T follicular helper cell (primary cell): Measurements from ENCODE around the gene THG1L.
"Not testable (repeated sequence)": the region's sequence is repeated elsewhere in the genome, so short reads cannot be mapped to it uniquely, and the experiment has no call there.

Source experiments
- DNase-seq: peaks from one replicate; pipeline ENCODE4 v3.0.0-alpha.2; 2020; ENCODE audit warnings: low read depth
- total RNA-seq, 2 experiments: gene quantifications; one replicate each; lab custom pipeline; 2026; lab: John Stamatoyannopoulos, UW

THG1L gene
- 18.2 to 35.8 reads per million in 2 experiments for total RNA-seq

DNA sequence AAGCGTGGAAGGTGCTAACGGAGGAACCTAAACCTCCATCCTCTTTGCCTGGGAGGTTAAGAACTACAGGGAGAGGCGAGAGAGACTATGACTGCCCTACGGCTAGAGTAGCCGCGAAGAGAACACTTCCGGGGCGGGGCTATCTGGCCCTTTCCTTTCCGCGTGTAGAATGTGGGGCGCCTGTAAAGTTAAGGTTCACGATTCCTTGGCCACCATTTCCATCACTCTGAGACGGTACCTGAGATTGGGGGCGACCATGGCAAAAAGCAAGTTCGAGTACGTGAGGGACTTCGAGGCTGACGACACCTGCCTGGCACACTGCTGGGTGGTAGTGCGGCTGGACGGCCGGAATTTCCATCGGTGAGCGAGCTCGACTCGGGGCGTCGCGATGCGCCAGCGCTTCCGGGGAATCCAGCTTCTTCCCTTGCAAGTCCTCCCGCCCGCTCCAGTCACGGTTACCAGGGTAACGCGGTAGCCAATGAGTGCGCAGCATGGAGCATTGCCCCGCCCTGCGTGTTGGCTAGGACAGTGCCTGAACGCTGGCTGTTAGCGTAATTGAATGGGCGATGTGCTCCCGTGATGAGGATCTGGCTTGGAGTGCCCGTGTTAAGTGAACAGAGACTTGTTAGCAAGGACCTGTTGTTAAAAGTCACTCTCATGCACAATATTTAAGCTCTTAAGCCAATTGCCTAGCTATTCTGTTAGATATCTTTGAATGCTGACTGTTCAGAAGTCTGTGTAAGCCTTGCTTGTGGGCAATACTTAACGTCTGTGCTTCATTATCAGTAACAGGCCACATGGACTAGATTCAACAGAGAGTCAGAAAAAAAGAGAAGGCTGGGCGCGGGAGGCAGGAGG, at the start of gene THG1L:
THG1L (plus strand) TSS at position 149 of the 858 bp plus-strand sequence; CDS start at position 170, 21 bp downstream.
- peak; percentile 98 for DNase-seq

DNA sequence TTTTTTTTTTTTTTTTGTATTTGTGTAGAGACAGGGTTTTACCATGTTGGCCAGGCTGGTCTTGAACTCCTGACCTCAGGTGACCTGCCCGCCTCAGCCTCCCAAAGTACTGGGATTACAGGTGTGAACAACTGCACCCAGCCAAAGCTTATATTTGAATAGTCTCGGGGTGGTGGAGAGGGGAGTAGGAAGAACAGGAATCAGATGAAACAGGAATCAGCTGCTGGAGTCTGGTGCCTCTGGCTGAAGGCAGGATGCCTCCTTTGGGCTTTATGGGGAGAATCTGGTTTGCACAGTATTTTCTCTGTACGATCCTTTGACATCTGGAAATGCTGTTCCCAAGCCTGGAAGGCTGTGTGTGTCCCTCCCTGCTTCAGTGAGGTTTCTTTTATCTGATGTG, 49.0 kb upstream of the THG1L start:
- DNase-seq: no peak

DNA sequence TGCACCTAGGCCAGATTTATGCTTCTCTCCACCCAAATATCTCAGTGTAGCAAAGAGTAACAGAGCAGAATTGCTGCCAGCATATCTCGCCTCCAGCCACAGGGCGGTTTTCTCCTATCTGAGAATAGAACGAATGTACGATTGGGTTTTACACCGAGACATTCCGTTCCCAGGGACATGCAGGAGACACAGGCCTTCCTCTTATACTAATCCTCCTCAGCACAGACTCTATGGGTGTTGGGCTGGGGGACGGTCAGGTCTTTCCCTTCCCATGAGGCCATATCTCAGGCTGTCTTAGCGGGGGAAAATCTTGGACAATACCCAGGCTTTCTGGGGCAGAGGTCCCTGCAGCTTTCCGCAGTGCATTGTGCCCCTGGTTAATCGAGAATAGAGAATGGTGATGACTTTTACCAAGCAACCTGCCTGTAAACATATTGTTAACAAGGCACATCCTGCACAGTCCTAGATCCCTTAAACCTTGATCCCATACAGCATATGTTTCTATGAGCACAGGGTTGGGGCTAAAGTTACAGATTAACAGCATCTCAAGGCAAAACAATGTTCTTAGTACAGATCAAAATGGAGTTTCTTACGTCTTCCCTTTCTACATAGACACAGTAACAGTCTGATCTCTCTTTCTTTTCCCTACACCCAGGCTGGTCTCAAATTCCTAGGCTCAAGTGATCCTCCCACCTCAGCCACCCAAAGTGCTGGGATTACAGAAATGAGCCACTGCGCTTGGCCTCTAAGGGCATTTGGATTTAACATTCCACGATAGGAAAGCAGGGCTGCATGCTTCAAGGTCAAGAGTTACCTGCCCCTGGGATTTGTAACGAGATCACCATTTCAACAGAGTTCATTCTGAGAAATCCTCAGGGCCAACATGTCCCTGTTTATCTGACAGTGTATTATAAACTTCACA, 44.7 kb upstream of the THG1L start:
- not testable (repeated sequence) for DNase-seq

DNA sequence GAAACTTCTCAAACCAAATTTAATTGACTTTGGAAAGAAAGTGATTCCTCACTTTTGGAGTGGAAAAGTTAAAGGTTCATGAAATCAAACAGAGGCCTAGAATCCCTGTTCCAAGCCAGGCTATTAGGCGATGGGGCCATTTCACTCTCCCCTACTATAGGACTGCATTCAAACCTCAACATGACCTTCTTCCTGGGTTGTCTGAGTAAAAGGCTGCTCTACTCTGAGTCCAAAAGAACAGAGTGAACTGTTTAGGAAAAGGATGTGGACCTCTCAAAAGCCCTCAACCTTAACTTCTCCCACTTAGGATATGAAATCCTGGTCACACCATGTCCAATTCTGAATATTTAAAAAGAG, 44.0 kb upstream of the THG1L start:
- DNase-seq: no peak

DNA sequence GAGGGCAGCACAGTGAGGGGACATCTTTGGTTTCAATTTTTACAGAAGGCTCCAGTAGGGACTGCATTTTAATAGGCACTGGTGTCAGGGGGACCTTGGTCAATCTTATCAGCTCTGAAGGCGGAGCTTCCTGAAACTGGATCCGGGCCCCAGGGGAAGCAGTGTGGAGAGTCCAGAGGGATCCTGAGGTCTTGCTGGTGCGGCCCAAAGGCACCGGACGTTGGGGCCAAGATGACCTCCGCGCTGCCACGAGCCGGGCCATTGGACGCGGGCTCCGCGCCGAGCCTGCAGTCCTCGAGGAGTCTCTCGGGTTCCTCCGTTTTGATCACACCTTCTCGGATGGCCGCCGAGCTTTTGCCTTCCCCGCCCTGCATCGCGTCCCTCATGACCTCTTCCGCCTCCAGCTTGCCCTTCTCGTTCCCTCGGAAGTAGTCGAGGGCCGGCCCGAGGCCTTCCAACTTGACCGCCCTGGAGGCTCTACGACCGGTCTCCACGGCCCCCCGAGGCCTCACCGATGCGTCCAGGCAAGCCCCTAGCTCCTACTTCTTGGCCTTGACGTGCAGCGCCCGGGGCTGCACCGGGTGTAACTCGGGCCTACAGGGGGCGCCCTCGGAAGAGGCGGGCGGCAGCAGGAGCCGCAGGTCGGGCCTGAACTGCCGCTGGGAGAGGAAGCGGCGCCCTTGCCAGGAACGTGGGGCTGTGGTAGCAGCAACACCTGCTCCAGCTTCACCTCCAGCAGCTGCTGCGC, 41.1 kb upstream of the THG1L start:
- no peak for DNase-seq

DNA sequence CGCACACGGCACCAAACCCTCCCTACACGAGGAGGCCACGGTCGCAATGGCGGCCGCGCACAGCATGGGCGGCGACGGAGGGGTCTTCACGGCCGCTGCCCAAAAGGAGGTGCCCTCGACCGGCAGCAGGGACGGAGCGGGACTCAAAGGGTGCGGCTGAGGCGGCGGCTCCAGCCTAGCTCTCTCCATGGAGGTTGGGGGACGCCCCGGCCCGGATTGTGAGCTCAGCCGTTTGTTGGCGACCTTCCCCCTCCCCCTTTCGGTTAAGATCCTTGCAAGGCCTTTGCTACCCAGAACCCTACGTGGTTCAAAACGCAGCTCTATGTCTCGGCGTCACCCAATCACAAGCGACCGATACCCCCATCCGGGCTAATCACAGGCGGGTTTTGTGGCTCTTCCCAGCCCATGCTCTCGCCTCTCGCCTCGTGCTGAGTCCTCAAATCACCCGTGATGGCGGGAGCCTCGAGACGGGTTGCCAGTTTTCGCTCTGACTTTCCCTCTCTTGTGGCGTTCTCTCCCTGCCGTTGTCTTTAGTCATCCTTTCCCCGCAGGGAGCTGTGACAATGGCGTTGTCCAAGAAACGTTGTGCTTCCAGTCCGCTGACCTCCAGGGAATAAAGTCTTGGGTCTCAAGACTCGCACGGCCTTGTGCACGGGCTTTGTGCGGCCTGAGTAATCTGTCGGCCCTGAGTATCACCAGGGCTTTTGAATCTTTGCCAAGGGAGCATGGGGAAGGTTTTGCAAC, 40.4 kb upstream of the THG1L start:
- no peak for DNase-seq

DNA sequence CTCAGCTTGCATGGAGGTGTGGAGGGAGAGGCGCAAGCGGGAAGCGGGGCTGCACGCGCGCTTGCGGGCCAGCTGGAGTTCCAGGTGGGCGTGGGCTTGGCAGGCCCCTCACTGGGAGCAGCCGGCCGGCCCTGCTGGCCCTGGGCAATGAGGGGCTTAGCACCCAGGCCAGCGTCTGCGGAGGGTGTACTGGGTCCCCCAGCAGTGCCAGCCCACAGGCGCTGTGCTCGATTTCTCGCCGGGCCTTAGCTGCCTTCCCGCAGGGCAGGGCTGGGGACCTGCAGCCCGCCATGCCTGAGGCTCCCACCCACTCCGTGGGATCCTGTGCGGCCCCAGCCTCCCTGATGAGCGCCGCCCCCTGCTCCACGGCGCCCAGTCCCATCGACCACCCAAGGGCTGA, 37.4 kb upstream of the THG1L start:
- DNase-seq: not testable (repeated sequence)

DNA sequence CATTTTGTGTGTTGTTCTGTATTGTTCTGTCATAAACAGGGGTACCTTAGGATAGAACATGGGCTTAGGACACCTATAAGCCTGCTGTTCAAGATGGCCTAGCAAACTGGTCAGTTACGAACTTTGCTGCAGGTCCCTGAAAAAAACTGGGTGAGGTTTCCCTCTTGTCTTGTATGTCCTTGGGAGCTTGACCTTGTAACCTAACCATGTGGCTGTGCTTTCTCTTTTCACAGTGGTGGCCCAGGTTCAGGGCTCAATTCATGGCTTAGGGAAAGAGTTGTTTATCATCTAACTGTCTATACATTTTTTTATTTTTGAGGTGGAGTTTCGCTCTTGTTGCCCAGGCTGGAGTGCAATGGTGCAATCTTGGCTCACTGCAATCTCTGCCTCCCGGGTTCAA, 35.1 kb upstream of the THG1L start:
- DNase-seq: not testable (repeated sequence)

DNA sequence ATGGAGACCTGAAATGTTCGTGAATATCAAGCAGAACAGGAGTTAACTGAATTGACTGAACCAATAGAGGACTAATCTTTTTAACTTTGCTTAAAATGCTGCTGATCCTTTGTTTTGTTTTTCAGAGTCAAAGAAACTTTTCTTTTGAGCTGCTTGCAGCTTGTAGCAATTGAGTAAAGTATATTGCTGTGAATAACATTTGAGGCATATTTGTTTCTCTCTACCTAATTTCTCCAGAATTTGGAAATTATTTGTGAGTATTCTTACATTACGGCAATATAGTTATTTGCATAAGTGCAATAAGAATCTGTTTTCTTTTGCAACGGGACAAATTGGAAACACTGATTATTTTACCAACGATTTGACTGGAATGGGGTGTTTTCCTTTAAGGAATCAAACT, 32.5 kb upstream of the THG1L start:
- not testable (repeated sequence) for DNase-seq

DNA sequence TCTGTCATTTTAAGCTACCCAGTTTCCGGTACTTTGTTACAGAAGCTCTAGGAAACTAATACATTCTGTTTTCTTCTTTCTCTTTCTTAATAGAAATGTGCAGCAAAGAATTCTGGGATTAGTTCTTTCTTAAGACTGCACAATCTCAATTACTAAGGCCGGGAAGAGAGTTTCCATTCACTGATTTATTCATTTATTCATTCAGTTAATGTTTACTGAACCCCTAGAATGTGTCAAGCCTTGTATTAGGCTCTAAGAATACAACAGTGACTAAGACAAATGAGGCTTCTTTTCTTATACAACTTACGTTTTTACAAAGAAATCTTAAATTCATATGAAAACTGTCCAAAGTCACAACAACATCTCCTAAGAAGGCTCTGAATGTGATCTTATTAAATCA, 27.5 kb upstream of the THG1L start:
- DNase-seq: no peak

DNA sequence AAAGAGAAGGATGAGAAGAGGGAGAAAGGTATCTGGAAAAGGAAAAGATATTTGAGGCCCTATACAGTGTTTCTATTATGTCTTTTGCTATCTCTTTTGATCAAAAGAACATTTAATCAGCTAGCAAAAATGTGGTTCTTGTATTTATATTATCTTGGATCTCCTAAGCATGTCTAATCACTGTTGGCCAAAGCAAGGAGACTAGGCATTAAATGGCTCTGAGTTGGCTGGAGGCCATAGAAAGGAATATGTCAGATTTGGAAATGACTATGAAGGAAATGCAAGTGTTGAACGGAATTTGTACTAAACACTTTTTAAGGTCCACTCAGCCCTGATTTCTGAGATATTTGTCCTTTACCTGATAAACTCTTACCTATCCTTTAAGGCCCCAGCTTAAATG, 22.4 kb upstream of the THG1L start:
- DNase-seq: no peak

DNA sequence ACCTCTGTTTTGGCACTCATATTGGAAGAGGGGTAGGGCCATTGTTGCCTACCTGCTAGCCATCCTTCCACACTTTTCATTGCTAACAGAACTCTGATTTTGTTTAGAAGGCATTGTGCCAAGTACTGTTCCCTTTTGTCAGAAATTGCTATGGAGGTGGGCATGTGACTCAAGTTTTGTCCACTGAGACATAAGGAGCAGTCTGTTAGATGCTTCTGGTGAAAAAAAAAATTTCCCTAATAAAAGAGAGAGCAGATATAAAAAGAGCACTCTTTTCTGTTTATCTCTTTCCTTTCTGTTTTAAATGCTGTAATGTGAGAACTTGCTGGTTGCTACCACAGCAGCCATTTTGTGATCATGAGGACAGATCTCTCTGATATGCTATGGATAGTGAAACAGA, 21.9 kb upstream of the THG1L start:
- DNase-seq: no peak

DNA sequence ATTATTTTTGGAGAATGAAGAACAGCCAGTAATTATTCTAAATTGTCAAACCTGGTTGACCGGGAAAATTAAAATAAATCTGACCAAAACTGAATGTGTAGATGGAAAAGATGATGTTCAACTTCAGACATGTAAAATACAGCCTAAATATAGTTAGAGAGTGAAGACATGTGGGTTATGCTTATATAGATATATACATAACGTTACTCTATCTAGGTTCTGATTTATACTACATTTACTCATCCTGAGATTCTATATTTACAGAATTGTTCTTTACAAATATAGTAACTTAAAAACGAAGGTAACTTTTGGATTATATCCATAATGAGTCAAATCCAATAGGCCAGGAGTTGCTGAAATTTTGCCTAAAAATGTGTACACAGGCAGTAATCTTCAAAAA, 20.8 kb upstream of the THG1L start:
- no peak for DNase-seq

DNA sequence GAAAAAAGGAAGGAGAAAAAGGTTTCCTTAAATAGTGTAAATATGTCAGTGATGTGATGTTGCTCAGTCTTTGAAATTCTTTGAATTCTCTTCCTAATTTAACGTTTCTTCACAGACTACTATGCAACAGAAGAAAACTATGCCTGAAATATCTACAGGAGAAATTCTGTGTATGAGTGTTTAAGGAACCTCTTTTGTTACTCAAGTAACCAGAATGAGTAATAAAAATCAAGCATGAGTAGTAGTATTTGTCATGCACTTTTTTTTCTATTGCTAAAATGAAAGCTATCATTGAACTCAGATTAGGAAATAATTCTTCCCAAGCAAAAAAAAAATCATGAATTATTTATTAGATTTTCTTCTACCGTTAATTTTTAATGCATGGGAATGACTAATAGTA, 20.3 kb upstream of the THG1L start:
- DNase-seq: no peak

DNA sequence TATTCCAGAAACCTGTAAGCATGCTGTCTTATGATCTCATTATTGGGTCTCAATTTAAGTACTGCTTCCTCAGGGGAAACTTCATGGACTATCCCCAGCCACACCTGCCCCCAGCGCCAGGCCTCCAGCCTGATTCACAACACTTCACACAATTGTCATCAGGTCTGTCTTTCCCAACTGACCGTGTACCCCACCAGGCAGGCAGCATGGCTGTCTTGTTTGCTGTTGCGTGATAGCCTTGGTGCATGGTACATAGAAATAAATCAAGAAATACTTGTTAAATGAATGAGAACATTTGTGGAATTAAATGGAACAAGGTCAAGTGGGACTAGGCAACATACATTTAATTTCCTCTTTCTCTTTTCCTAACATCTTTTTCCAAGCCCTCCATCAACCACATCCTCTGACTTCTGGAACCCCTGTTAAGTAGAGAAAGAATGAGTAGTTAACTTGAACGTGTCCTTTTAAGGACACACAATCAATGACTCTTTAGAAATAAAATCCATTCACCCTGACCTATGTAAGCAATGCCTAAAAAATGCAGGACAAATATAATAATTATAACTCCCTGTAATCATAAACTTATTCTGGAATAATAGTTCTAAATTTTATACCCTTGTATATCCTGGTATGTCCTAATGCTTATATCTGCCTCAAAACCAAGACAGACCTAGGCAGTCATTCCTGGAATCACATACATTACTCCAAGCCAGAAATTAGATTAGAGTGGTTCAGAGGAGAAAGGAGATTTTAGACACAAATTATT, 17.2 kb upstream of the THG1L start:
- no peak for DNase-seq

DNA sequence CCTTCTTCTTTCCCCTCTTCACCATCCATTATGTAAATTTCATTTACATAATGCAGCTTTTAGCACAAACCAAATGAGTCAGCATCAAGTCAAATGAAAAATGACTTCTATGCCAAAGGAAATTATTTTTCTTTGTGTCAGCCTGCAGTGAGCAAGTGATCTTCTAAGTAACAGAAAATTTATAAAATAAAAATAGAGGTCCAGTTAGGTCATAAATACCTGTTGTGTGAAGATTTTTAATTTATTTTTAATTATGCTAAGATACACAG, 16.7 kb upstream of the THG1L start:
- no peak for DNase-seq

DNA sequence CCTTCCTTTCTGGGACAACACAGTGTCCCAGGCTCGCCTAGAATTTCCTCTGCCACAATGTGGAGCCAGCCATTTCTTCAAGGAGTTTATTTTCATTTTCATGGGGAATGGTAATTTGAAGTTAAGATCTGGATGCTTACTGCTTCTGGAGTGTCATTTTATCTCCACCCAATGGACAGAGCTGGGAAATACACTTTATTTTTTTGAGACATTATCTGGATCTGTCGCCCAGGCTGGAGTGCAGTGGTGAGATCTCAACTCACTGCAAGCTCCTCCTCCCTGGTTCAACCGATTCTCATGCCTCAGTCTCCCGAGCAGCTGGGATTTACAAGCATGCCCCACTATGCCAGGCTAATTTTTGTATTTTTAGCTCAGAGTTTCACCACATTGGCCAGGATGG, 12.7 kb upstream of the THG1L start:
- no peak for DNase-seq

DNA sequence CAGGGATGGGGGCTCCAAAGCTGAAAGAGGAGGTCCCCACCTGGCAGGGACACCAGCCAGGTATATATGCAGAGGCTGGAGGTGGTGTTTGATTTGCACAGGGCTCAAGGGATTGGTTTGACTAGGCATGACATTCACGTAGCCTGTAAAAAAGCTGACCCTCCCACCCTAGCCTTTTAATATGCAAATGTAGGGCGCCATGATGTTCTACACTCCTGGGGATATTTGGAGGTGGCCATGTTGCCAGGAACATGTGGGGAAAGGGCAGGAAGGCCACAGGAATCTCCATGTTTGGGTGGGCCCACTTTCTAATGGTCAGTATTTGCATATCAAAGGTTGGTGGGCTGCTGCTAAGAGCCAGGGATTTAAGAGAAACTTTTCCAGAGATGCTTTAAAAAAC, 12.0 kb upstream of the THG1L start:
- no peak for DNase-seq

DNA sequence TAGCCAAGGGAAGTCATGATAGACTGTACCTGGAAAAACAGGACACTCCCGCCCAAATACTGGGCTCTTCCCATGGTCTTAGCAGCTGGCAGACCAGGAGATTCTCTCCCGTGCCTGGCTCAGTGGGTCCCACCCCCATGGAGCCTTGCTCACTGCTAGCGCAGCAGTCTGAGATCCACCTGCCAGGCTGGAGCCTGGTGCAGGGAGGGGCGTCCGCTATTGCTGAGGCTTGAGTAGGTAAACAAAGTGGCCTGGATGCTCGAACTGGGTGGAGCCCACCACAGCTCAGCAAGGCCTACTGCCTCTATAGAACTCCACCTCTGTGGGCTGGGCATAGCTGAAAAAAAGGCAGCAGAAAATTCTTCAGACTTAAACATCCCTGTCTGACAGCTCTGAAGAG, 10.1 kb upstream of the THG1L start:
- no peak for DNase-seq

DNA sequence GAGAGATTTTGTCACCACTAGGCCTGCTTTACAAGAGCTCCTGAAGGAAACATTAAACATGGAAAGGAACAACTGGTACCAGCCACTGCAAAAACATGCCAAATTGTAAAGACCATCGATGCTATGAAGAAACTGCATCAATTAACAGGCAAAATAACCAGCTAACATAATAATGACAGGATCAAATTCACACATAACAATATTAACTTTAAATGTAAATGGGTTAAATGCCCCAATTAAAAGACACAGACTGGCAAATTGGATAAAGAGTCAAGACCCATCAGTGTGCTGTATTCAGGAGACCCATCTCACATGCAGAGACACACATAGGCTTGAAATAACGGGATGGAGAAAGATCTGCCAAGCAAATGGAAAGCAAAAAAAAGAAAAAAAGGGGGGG, 8.3 kb upstream of the THG1L start:
- DNase-seq: not testable (repeated sequence)

DNA sequence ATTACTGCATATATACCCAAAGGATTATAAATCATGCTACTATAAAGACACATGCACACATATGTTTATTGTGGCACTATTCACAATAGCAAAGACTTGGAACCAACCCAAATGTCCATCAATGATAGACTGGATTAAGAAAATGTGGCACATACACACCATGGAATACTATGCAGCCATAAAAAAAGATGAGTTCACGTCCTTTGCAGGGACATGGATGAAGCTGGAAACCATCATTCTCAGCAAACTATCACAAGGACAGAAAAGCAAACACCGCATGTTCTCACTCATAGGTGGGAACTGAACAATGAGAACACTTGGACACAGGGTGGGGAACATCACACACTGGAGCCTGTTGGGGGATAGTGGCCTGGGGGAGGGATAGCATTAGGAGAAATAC, 4.6 kb upstream of the THG1L start:
- not testable (repeated sequence) for DNase-seq
